Activated effector memory CD4-positive, alpha-beta T cell treated with anti-CD3 and anti-CD28 coated beads, Interleukin-2, amount 50 U/mL, for 16 hours (primary cell): ENCODE data around the gene FER1L5.

Experiments
- DNase-seq: peaks from one replicate; pipeline ENCODE4 v3.0.0-alpha.2; 2020

Gene FER1L5

DNA sequence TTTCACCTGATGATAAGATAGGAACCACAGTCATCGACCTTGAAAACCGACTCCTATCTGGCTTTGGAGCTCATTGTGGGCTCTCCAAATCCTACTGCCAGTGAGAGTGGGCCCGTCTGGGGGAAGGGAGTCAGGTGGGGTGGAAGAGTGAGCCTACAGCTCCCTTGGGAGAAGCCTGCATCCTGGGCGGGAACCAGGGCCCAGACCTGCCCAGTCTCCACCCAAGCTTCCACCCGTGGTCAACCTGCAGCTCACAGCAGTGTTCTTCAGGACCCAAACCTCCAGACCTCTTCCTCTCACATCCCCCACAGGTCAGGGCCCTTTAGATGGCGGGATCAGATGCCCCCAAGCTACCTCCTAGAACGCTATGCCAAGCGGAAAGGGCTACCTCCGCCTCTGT, 57.1 kb downstream of the FER1L5 start:
- DNase-seq = peak; percentile 22

- peak; percentile 41 for DNase-seq
Observed at GRCh38 chr2:96700086-96700485, 57.5 kb downstream of the FER1L5 start.

DNA sequence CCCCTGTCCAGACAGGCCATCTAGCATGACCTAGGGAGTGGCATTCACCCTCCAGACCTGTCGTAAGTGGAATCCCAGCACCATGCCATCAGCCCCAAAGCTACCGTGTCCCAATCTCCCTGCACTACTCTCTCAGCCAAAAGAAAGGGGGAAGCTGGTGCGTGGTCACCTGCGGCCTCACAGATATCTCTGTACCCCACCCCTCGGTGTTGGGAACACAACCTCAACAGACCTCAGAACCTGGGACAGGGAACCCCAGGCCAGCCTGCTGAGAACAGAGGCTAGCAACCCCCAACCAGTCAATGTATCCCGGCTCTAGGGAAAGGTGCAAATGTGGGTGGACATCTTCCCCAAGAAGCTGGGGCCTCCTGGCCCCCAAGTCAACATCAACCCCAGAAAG, 59.1 kb downstream of the FER1L5 start:
- DNase-seq = peak; percentile 42

GRCh38 chr2:96702098-96702785, 59.7 kb downstream of the FER1L5 start:
- DNase-seq = peak; percentile 57

DNA sequence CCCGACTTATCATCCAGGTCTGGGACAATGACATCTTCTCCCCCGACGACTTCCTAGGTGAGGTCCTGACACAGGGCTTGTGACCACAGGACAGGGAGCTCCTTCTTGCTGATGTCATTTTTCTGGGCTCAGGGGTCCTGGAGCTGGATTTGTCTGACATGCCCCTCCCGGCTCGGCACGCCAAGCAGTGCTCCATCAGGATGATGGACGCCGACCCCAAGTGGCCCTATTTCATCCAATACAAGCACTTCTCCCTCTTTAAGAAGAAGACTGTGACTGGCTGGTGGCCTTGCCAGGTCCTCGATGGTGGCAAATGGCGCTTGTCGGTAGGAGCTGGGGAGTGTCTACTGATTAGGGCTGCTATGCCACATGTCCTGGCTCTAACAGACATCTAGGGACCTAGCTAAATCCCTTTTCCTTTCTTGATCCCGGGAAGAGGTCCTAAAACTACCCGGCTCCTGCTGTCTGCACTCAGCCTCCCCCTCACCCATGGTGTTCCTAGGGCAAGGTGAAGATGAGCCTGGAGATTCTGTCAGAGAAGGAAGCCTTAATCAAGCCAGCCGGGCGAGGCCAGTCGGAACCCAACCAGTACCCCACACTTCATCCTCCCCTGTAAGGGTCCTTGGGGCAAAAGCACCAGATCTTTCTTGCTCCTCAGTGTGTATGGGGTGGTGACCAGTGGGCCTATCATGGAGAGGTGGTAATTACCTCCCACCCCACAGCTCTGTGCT, 60.6 kb downstream of the FER1L5 start:
- peak; percentile 49 for DNase-seq

DNA sequence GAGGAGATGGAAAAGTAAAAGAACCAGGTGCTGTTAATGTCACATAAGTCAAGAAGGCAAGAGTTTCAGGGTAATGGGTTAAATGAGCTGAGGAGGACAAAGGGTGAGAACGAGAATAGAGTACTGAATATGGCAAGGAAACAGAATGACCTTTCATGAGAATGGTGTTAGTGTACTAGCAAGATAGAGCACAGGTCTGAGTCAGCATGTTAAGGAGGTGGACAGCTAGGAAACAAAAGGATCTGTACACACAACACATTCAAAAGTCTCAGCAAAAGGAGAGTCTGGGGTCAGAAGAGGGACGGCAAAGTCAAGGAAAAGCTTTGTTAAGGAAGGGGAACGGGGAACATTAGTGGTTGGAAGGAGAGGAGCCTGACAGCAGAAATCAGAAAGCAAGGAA, 68.4 kb downstream of the FER1L5 start:
- DNase-seq = no peak

DNA sequence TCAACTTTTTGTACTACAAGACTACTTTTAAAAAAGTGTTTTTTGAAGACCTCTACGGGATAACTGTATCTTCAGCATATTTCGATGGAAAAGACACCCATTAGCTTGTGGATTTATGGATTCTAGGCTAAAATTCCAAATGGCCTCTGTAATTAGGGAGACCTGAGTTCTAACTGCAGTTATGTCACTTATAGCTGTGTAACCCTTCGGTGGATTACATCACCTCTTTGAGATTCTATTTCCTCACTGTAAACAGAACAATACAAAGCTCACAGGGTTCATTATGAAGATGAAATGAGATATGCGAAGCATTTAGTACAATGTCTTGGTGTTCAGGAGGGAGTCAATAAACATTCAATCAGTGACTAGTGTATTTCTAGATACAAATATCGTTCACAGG, 73.1 kb downstream of the FER1L5 start:
- DNase-seq = no peak

DNA sequence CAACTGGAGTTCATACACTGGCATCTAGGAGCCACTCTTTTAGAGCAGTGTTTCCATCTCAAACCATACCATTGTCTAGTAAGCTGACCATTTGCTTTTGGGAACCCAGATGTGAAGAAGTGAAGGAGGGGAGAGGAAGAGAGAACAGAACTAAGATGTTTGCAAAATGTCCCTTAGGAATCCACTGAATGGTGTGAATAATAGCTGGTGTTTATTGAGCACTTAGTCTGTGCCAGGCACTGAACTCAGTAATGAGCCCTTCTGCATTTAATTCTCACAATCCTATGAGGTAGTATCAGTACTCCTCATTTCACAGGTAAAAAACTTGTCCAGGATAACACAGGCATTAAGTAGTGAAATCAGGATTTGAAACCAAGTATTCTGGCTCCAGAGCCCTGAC, 73.8 kb downstream of the FER1L5 start:
- DNase-seq = no peak

DNA sequence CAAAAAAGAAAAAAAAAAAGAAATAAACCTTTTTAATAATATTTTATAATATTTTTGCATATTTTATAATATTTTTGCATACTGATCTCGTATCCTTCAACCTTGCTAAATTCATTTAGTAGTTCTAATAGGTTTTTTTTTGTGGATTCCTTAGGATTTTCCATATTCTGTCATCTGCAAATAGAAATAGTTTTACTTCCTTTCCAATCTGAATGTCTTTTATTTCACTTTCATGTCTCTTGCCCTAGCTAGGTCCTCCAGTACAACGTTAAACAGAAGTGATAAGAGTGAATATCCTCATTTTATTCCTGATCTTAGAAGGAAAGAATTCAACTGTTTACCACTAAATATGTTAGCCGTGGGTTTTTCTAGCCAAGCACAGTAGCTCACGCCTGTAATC, 83.6 kb downstream of the FER1L5 start:
- no peak for DNase-seq

DNA sequence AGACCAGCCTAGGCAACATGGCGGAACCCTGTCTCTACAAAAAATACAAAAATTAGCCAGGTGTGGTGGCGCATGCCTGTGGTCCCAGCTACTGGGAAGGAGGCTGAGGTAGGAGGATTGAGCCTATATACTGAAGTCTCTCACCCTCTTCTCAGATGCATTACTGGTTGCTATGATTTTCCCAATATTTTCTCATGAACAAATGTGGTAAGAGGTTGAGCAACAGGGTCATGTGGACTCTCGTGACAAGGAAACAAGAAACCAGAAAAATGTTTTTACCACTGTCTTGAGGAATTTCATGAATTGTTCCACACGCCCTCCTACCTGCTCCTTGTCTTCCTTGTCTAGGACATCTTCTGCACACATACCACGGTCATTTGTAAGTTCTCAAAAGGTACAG, 84.9 kb downstream of the FER1L5 start:
- no peak for DNase-seq

DNA sequence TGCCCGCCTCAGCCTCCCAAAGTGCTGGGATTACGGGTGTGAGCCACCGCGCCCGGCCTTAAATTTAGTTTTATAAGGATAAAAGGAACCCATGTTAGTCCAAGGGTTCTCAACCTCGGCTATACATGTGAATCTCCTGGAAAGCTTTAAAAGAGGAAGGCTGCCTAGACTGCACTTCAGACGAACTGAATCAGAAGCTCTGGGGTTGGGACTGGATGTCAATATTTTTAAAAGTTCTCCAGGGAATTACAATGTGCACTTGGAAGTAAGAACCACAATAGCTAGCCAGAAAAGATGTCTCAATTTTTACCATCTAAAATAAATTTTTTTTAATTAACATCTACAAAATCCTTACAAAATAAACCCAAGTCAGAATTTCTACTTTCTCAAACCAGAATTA, 87.2 kb downstream of the FER1L5 start:
- DNase-seq = no peak

GRCh38 chr2:96730212-96730611, 87.6 kb downstream of the FER1L5 start:
- DNase-seq = no peak

DNA sequence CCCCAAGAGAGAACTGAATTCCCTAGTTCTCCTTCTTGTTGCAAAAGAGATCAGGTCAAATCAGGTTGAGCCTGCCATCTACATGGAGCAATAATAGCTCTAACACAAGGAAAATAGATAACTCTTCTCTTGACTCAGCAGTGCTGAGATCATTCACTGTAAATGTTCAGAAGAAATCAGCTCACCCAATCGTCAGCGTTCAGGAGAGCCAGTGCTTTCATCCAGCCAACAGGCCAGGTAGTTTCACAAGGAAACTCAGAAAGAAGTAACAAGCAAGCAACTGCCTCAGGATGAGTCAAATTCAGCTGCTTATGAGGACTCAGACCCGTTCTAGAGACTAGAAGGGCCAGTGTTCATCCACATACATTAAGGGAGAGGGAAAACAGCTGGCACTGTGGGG, 91.4 kb downstream of the FER1L5 start:
- no peak for DNase-seq

DNA sequence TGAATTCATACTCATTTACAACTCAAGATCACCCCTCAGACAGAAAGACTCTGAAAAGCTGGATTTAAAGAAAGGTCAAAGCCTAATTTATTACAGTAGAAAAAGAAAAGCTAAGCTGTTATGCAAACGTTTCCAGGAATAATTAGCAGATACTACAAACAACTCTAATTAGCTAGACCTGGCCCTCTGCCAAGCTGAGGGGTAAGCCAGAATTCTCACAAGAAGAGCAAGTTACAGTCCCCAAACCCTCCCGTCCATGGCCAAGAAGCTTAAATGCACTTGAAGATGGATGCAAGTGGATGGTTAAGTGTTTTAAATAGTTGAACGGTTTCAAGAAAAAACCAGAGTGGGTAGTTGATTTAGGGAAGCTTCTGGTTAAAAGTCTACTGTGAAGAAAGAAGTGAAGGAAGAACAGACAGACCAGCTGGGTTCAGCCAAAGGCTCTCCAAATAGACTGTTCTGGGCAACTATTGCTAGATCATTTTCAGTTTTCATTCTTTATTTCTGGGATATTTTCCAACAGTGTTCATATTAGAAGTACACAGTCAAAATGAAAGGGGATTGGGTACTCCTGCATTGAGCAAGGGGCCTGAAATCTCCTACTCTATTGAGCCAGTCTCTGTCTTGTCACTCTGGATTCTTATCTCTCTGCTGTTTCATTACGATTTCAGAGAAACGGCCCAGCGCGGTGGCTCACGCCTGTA, 92.5 kb downstream of the FER1L5 start:
- no peak for DNase-seq

DNA sequence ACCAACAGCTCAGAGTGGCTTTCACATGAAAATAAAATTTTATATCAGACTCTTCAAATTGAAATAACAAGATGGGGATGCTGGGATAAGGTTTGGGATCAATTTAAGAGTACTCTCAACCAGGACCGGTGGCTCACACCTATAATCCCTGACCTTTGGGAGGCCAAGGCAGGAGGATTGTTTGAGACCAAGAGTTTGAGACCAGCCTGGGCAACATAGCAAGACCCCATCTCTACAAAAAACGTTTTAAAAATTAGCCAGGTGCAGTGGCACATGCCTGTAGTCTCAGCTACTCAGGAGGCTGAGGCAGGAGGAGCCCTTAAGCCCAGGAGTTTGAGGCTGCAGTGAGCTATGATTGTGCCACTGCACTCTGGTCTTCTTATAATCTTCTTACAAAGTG, 94.7 kb downstream of the FER1L5 start:
- DNase-seq = no peak

DNA sequence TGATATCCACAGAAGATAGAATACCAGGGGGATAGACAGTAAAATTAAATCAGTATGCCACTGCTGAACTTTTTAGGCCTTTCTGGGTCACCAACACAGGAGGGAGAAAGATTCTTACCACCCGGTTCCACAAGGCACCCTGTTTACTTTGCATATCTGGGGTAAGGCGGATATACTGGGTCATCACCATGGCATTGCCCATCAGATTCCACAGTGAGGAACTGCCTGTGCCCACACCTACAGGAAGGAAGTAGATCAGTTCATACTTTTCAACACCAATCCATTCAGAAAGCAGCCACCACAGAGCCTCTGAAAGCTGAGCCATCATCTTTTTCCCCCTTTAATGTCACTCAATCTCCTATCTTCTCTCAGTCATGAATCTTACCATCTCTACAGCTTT, 95.3 kb downstream of the FER1L5 start:
- no peak for DNase-seq

DNA sequence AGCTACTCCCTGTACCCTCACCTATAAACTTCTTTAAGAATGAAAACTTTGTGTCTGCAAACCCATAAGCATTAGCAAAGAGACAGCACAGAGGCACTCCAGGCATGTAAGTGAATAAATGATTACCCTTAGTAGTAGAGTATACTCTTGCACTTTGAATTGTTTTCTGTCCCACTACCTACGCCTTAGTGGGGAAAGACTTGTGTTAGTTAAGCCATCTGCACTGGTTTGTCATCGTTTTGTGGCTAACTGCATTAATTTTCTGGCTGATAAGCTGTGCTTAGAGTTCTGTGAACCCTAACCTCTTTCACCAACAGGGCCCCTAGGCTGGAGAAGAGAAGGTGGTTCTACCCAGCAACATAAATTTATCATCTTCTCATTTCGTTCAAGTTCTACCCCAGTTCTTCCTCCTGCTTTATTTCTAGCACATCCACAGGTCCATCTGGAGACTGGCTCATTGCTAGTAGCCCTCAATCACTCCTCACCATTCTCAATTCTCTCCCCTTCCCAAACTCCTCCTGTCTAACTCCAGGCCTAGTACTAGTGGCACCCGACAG, 96.6 kb downstream of the FER1L5 start:
- DNase-seq = no peak

- DNase-seq = peak; percentile 99
Observed at GRCh38 chr2:96739633-96740428, 97.3 kb downstream of the FER1L5 start, which contains the start of gene LMAN2L. TSS of gene LMAN2L (minus strand) at chr2:96740064. CDS start at chr2:96740040, 24 bp downstream.

DNA sequence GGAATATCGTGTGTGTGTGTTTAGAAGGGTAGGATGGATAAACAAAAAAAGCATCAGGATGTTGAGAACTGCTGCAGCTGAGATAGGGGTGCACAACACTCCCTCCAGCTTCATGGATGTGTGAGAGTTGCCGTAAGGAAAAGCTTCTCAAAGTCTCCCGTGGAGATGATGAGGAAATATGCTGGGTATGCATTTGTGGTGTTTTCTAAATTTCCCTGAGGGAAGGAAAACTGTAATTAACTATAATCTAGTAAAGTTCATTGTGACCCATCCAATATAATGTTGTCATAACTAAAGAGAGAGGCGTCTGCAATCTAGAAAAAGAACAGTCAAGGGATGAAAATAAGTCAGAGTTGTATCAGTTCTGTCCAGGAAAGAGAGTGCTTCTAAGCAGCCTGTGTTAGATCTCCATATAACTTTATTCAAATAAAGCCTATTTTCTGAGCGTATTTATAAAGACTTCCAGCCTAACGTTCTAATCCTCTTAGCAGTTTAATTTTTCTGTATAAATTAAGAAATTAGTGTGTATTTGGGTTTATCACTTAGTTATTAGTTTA, 104.6 kb downstream of the FER1L5 start:
- DNase-seq = no peak

- no peak for DNase-seq
Observed at GRCh38 chr2:96751800-96752199, 109.2 kb downstream of the FER1L5 start.

GRCh38 chr2:96753661-96754282, 111.2 kb downstream of the FER1L5 start:
- DNase-seq = no peak

GRCh38 chr2:96754317-96754716, 111.8 kb downstream of the FER1L5 start:
- DNase-seq = no peak
